HCT116 (cell line): ENCODE results near the gene ZNF48. TPM values are rescaled to one million over a fixed set of nuclear protein-coding genes. Genes with fewer than 3 reads are reported as not detected.

Source experiments
- ATAC-seq: fragments of 200-7000 bp; cut with Tn5 transposase; 2 replicates; pipeline ENCODE4 v1.9.1; 2020; ENCODE audit warnings: mild to moderate bottlenecking, moderate library complexity
- Bru-seq: library from RNA; stranded (reverse); fragments of 400-500 nt; gene quantifications from one replicate; lab custom pipeline; 2021; lab: Mats Ljungman, UMichigan
- BruChase-seq, 2 experiments: library from RNA; stranded (reverse); fragments of 400-500 nt; gene quantifications; one replicate each; lab custom pipeline; 2021; lab: Mats Ljungman, UMichigan
- BruUV-seq: library from RNA; stranded (reverse); fragments of 400-500 nt; replicated peaks from 2 replicates; lab custom pipeline; 2021; lab: Mats Ljungman, UMichigan
- CTCF ChIA-PET: fragments of 300-600 bp; sonication (Branson Sonifier 250); formaldehyde crosslinking; loops from one replicate; lab custom pipeline; 2021; ENCODE audit warnings: antibody characterized with exemption; lab: Charles Lee
- POLR2A ChIA-PET: fragments of 300-600, 350-600 bp; sonication (Branson Sonifier 250); formaldehyde crosslinking; loops from one replicate; lab custom pipeline; 2021; ENCODE audit warnings: antibody characterized with exemption; lab: Charles Lee
- RAD21 ChIA-PET, 2 experiments: fragments of 300-600 bp; sonication (Branson Sonifier 250); formaldehyde crosslinking; loops; one replicate each; lab custom pipeline; 2023; ENCODE audit warnings: low total read pairs in 2 of 2; ENCODE audit not compliant: uncharacterized antibody in 2 of 2, unreplicated experiment in 2 of 2, low non-redundant PET in 1 of 2; lab: Charles Lee
- DNase-seq: peaks from one replicate; pipeline ENCODE4 v3.0.0-alpha.2; 2010; ENCODE audit warnings: low read depth, low spot score
- H2AFZ ChIP-seq: fragments of 200-600 bp; shearing (Covaris generic), sonication (generic); 2 replicates; pipeline ENCODE4 v1.6.1; 2017; ENCODE audit warnings: low read depth, mixed run types, mixed read lengths, antibody characterized with exemption, low read length; ENCODE audit not compliant: poor library complexity, severe bottlenecking
- H3K27ac ChIP-seq: 2 replicates; pipeline ENCODE4 v1.5.1; 2012; ENCODE audit warnings: low read depth, low read length
- H3K27me3 ChIP-seq: fragments of 200-600 bp; sonication (generic); 2 replicates; pipeline ENCODE4 v1.6.1; 2016; ENCODE audit warnings: mixed run types, low read length, mixed read lengths; ENCODE audit not compliant: insufficient read depth
- H3K36me3 ChIP-seq, 2 experiments: fragments of 200-500 bp in 1 of 2; fragments of 200-600 bp in 1 of 2; sonication (Bioruptor generic) in 1 of 2; sonication (generic) in 1 of 2; 2 replicates each; pipeline versions ENCODE4 v1.5.1 to v1.6.1; 2014 to 2016; ENCODE audit warnings: low read length in 2 of 2, inconsistent platforms in 1 of 2, mixed read lengths in 1 of 2, mixed run types in 1 of 2; ENCODE audit not compliant: insufficient read depth in 2 of 2, control insufficient read depth in 1 of 2
- H3K4me1 ChIP-seq, 2 experiments: fragments of 200-600 bp in 1 of 2; sonication (generic) in 1 of 2; 2 replicates each; pipeline versions ENCODE4 v1.5.1 to v1.6.1; 2012 to 2017; ENCODE audit warnings: low read length in 2 of 2, inconsistent platforms in 1 of 2, mild to moderate bottlenecking in 1 of 2, mixed read lengths in 1 of 2, mixed run types in 1 of 2, moderate library complexity in 1 of 2; ENCODE audit not compliant: insufficient read depth in 2 of 2, control insufficient read depth in 1 of 2
- H3K4me2 ChIP-seq: fragments of 200-600 bp; sonication (generic); 2 replicates; pipeline ENCODE4 v1.6.1; 2017; ENCODE audit warnings: mixed run types, low read length, mixed read lengths
- H3K4me3 ChIP-seq, 2 experiments: fragments of 200-600 bp in 1 of 2; sonication (generic) in 1 of 2; replicated peaks in 1 of 2; 2 replicates each; pipeline ENCODE4 v1.5.1; 2011 to 2016; ENCODE audit warnings: low read length in 2 of 2, control low read depth in 1 of 2, low read depth in 1 of 2, mild to moderate bottlenecking in 1 of 2, mixed read lengths in 1 of 2, mixed run types in 1 of 2
- H3K79me2 ChIP-seq: fragments of 200-600 bp; sonication (generic); 2 replicates; pipeline ENCODE4 v1.6.1; 2017; ENCODE audit warnings: mild to moderate bottlenecking, mixed run types, low read length, moderate library complexity, mixed read lengths; ENCODE audit not compliant: insufficient read depth
- H3K9ac ChIP-seq: fragments of 200-600 bp; sonication (generic); 2 replicates; pipeline ENCODE4 v1.6.1; 2016; ENCODE audit warnings: low read length, mixed read lengths
- H3K9me2 ChIP-seq: fragments of 200-600 bp; sonication (generic), shearing (Covaris generic); 2 replicates; pipeline ENCODE4 v1.6.1; 2017; ENCODE audit warnings: mixed run types, mild to moderate bottlenecking, moderate library complexity; ENCODE audit not compliant: insufficient read depth
- H3K9me3 ChIP-seq, 2 experiments: fragments of 200-500 bp in 1 of 2; fragments of 200-600 bp in 1 of 2; sonication (Bioruptor generic) in 1 of 2; sonication (generic) in 1 of 2; 2 replicates each; pipeline ENCODE4 v1.6.1; 2014 to 2017; ENCODE audit warnings: low read length in 2 of 2, mixed read lengths in 2 of 2, inconsistent platforms in 1 of 2, low read depth in 1 of 2, mild to moderate bottlenecking in 1 of 2, mixed run types in 1 of 2, moderate library complexity in 1 of 2; ENCODE audit not compliant: control insufficient read depth in 1 of 2, insufficient read depth in 1 of 2
- H4K20me1 ChIP-seq: fragments of 200-600 bp; sonication (generic), shearing (Covaris generic); 2 replicates; pipeline ENCODE4 v1.6.1; 2017; ENCODE audit warnings: mixed run types, mild to moderate bottlenecking, moderate library complexity; ENCODE audit not compliant: insufficient read depth
- CBX3 ChIP-seq: IDR thresholded peaks from 2 replicates; pipeline ENCODE4 v1.6.1; 2012; ENCODE audit warnings: low read depth
- CEBPB ChIP-seq: IDR thresholded peaks from 2 replicates; pipeline ENCODE4 v1.6.1; 2012; ENCODE audit warnings: low read depth
- EGR1 ChIP-seq: IDR thresholded peaks from 2 replicates; pipeline ENCODE4 v1.6.1; 2012; ENCODE audit warnings: low read depth
- ELF1 ChIP-seq: IDR thresholded peaks from 2 replicates; pipeline ENCODE4 v1.6.1; 2012; ENCODE audit warnings: low read depth, borderline replicate concordance
- EZH2 ChIP-seq: fragments of 200-600 bp; sonication (generic); IDR thresholded peaks from 2 replicates; pipeline ENCODE4 v1.6.1; 2017; ENCODE audit warnings: antibody characterized with exemption, mixed run types
- MAX ChIP-seq: IDR thresholded peaks from 2 replicates; pipeline ENCODE4 v1.6.1; 2012
- POLR2AphosphoS5 ChIP-seq: IDR thresholded peaks from 2 replicates; pipeline ENCODE4 v1.6.1; 2011; ENCODE audit warnings: mild to moderate bottlenecking, low read depth, low read length, moderate library complexity
- RAD21 ChIP-seq: IDR thresholded peaks from 2 replicates; pipeline ENCODE4 v1.6.1; 2012; ENCODE audit warnings: low read depth, mild to moderate bottlenecking
- SRF ChIP-seq: IDR thresholded peaks from 2 replicates; pipeline ENCODE4 v1.6.1; 2012; ENCODE audit warnings: low read depth
- TCF7L2 ChIP-seq: IDR thresholded peaks from 2 replicates; pipeline ENCODE4 v1.7.0; 2011; ENCODE audit warnings: borderline replicate concordance, inconsistent platforms; ENCODE audit not compliant: insufficient read depth, insufficient read length; ENCODE audit errors: extremely low read depth
- YY1 ChIP-seq: IDR thresholded peaks from 2 replicates; pipeline ENCODE4 v1.6.1; 2011; ENCODE audit warnings: low read length, low read depth, moderate library complexity, mild to moderate bottlenecking; ENCODE audit not compliant: insufficient replicate concordance; ENCODE audit errors: extremely low read depth
- ZBTB33 ChIP-seq: IDR thresholded peaks from 2 replicates; pipeline ENCODE4 v1.6.1; 2011; ENCODE audit warnings: mild to moderate bottlenecking, low read length, moderate library complexity; ENCODE audit not compliant: insufficient replicate concordance; ENCODE audit errors: extremely low read depth
- ZFX ChIP-seq: fragments of 450-650 bp; IDR thresholded peaks from 2 replicates; pipeline ENCODE4 v1.6.1; 2017
- intact Hi-C: fragments of 100-400 bp; cut with micrococcal nuclease; formaldehyde crosslinking; loops from 2 replicates; pipeline ENCODE4 v1.10.0; 2022
- long read RNA-seq: library from polyadenylated mRNA; unstranded; transcript quantifications from one replicate; pipeline ENCODE4 v2.0.0, GENCODE V29; 2021; ENCODE audit not compliant: unreplicated experiment
- polyA plus RNA-seq: library from polyadenylated mRNA; unstranded; fragments of >200 nt; gene quantifications from 2 replicates; pipeline ENCODE4 v1.2.1, GENCODE V29; 2012; ENCODE audit warnings: missing spikeins
- total RNA-seq: library from RNA; stranded (reverse); gene quantifications from one replicate; pipeline ENCODE4 v1.2.1, GENCODE V29; 2021; ENCODE audit not compliant: unreplicated experiment
- TF ChIP-seq, protein P1 (sequence below), 3 experiments: fragments of 200-600 bp in 1 of 3; sonication (generic) in 1 of 3; IDR thresholded peaks in 2 of 3; conservative IDR thresholded peaks in 1 of 3; 2 replicates each; pipeline ENCODE4 v1.5.1; 2012 to 2017; ENCODE audit warnings: low read depth in 2 of 3, low read length in 2 of 3, antibody characterized with exemption in 1 of 3, borderline replicate concordance in 1 of 3, control low read depth in 1 of 3, mild to moderate bottlenecking in 1 of 3, mixed read lengths in 1 of 3, mixed run types in 1 of 3, moderate library complexity in 1 of 3; ENCODE audit not compliant: insufficient read depth in 1 of 3

Gene ZNF48
- 17.9 TPM for total RNA-seq
- 12.8 and 15.5 TPM in 2 replicates for polyA plus RNA-seq
- percentile 49 among the genes with signal in this experiment for Bru-seq, nascent RNA
- BruChase-seq, experiment 1, labeled RNA remaining after a 6-hour chase: percentile 41 among the genes with signal in this experiment
- BruChase-seq, experiment 2, labeled RNA remaining after a 2-hour chase: percentile 51 among the genes with signal in this experiment
- long read RNA-seq, partial matches to known transcripts: 0 of 8 reads
- long read RNA-seq, other reads (novel, unspliced or antisense): 4 of 8 reads

DNA sequence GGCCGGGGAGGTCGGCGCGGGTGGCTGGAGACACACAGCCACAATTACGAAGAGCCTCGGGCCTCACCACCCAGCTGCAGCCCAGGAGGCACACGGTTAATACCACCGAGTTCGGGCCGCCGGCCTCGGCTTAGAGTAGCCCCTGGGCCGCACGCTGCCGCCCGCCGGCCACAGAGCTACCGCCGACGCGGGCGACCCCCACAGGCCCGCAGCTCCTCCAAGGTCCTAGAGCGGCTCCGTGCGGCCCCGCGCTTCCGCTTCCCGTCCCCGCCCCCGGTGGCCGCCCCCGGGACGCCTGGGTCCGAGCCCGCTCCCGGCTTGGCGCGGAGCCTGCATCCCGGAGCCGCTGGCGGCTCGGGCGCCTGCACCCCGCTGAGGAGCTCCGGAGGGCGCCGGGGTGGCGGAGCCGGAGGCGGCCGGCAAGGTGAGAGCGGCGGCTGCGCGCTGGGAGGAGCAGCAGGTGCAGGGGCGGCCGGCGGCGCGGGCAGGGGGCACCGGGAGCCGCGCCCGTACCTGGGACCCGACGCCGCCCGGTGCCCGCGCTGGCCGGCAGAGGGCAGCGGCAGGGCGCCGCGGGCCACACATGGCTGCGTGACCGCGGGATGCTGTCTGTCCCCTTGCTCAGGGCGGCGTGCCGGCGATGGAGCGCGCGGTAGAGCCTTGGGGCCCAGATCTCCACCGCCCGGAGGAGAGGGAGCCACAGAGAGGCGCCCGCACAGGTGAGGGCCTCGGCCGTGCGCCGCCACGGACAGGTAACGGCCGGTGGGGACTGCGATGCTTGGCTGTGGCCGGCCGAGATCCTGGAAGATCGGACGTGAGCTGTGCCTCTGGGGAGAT lies at the start of gene ZNF48:
ZNF48 (plus strand) TSS at position 266 of the 837 bp plus-strand sequence; CDS start at position 641, 375 bp downstream.
- TF ChIP-seq CEBPB (no peak), SRF (no peak), EZH2 (no peak), ZFX (peak; percentile 80), CBX3 (no peak), YY1 (peak; percentile 59), EGR1 (peak; percentile 77), ZBTB33 (peak; percentile 28), POLR2AphosphoS5 (peak; percentile 67), ELF1 (no peak; the same call in 1 of the 2 replicates), RAD21 (peak; percentile 33; the same call in 1 of the 2 replicates), TCF7L2 (peak; percentile 52), MAX (peak; percentile 60)
- TF ChIP-seq, protein P1, sequence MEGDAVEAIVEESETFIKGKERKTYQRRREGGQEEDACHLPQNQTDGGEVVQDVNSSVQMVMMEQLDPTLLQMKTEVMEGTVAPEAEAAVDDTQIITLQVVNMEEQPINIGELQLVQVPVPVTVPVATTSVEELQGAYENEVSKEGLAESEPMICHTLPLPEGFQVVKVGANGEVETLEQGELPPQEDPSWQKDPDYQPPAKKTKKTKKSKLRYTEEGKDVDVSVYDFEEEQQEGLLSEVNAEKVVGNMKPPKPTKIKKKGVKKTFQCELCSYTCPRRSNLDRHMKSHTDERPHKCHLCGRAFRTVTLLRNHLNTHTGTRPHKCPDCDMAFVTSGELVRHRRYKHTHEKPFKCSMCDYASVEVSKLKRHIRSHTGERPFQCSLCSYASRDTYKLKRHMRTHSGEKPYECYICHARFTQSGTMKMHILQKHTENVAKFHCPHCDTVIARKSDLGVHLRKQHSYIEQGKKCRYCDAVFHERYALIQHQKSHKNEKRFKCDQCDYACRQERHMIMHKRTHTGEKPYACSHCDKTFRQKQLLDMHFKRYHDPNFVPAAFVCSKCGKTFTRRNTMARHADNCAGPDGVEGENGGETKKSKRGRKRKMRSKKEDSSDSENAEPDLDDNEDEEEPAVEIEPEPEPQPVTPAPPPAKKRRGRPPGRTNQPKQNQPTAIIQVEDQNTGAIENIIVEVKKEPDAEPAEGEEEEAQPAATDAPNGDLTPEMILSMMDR (IDR thresholded peaks at IDR 0.05 in 2 of 3, conservative IDR thresholded peaks at IDR 0.05 in 1 of 3; ENCODE audit: borderline replicate concordance in 1 of 3, insufficient read depth in 1 of 3, low read depth in 2 of 3, low read length in 2 of 3): peak in 1 of 3 experiments; percentile 28; a peak in 2 of 6 replicates
- H3K79me2 ChIP-seq: peaks cover 25% of the 10 kb centered on the region
- H3K9me2 ChIP-seq: no peaks in the 10 kb centered on the region
- intact Hi-C loops: loop anchor here (1.0 to 2.0 kb wide), 2 partner anchors 17 to 40 kb away; partner anchors contain the start of gene CD2BP2
- peak; percentile 83 for ATAC-seq
- H3K9ac ChIP-seq: peak within 1 kb of the TSS; percentile 87
- peak; percentile 77 for DNase-seq
- H3K4me1 ChIP-seq: peaks cover 27 to 50% of the 10 kb centered on the region in 2 experiments
- peak within 1 kb of the TSS; percentile 95 to 96 for H3K4me3 ChIP-seq
- H4K20me1 ChIP-seq: no peaks in the 10 kb centered on the region
- ChIA-PET RAD21 (interaction anchor here (0.5 to 1.9 kb wide), 3 partner anchors 40 to 580 kb away, joined by 3 to 4 read pairs (median 3); partner anchors contain the start of genes CD2BP2 (in 1 of the 2) and PAGR1 (in 1 of the 2)), POLR2A (interaction anchor here (1.0 to 2.1 kb wide), 7 partner anchors 10 to 35 kb away, joined by 3 to 10 read pairs (median 4); partner anchors contain the start of genes DCTPP1 and ZNF771), CTCF (interaction anchor here (0.6 to 2.5 kb wide), 8 partner anchors 11 to 255 kb away, joined by 3 to 19 read pairs (median 6); partner anchors contain the start of genes DCTPP1, PRR14 and ZNF771)
- H3K9me3 ChIP-seq: no peaks in the 10 kb centered on the region
- peak within 1 kb of the TSS; percentile 88 for H3K4me2 ChIP-seq
- peaks cover 2 to 18% of the 10 kb centered on the region in 2 experiments; a peak in 3 of 4 replicates for H3K36me3 ChIP-seq
- no TSS peak for BruUV-seq
- peak within 1 kb of the TSS; percentile 45 for H2AFZ ChIP-seq
- H3K27ac ChIP-seq: peak within 1 kb of the TSS; percentile 97
- no peaks in the 10 kb centered on the region for H3K27me3 ChIP-seq
